Neural progenitor cell (in vitro differentiated cells): ENCODE measurements around the gene GNAI3.

Source experiments
- CTCF ChIP-seq: fragments of 200-600 bp; sonication (generic); IDR thresholded peaks from 2 replicates; pipeline ENCODE4 v1.5.1; 2017; ENCODE audit warnings: antibody characterized with exemption, mild to moderate bottlenecking
- EZH2 ChIP-seq: fragments of 200-600 bp; sonication (generic); IDR thresholded peaks from 2 replicates; pipeline ENCODE4 v1.6.1; 2017; ENCODE audit warnings: antibody characterized with exemption, mild to moderate bottlenecking, moderate library complexity

GRCh38 chr1:109630898-109631512 is 82.6 kb downstream of the GNAI3 start:
- no peak for TF ChIP-seq CTCF
- TF ChIP-seq EZH2 = no peak
